ENCODE data around the gene KISS1. TPM values are rescaled to one million over a fixed set of nuclear protein-coding genes. Genes with fewer than 3 reads are reported as not detected.

KISS1 gene
- total RNA-seq, 1 donor from 2014 or later: not detected

DNA sequence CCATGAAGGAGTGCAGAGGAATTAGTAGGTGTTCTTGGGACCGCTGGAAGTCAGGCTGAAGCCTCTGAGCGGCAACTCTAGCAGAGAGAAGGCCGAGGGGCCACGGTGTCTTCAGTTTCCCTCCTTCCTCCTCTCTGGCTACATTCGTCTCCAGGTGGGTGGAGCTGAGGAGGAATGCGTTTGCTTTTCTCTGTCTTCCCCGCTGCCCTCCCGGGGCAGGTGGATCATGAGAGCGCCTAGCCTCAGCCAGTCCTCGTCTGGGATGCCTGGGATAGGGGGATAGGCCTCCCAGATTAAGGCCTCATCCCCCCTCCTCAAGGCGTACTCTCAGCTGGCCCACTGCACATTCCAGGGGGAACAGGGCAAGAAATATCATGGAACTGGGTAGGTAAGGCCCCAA is 25.0 kb upstream of the KISS1 start:
- ChIA-PET CTCF (no interaction called here), POLR2A (interaction anchor here (0.5 kb wide), 1 partner anchor 154 kb away, joined by 5 read pairs; no protein-coding TSS in a partner anchor)
- TF ChIP-seq, protein P1, sequence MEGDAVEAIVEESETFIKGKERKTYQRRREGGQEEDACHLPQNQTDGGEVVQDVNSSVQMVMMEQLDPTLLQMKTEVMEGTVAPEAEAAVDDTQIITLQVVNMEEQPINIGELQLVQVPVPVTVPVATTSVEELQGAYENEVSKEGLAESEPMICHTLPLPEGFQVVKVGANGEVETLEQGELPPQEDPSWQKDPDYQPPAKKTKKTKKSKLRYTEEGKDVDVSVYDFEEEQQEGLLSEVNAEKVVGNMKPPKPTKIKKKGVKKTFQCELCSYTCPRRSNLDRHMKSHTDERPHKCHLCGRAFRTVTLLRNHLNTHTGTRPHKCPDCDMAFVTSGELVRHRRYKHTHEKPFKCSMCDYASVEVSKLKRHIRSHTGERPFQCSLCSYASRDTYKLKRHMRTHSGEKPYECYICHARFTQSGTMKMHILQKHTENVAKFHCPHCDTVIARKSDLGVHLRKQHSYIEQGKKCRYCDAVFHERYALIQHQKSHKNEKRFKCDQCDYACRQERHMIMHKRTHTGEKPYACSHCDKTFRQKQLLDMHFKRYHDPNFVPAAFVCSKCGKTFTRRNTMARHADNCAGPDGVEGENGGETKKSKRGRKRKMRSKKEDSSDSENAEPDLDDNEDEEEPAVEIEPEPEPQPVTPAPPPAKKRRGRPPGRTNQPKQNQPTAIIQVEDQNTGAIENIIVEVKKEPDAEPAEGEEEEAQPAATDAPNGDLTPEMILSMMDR (IDR thresholded peaks at IDR 0.05): no peak
- intact Hi-C loops (cut with micrococcal nuclease): no loop called here
- ATAC-seq (ENCODE audit: low read depth): no peak
- H3K36me3 Mint-ChIP-seq (ENCODE audit: low read depth): no peaks in the 10 kb centered on the region
- H3K27me3 Mint-ChIP-seq: peaks cover 1% of the 10 kb centered on the region
- H3K27ac Mint-ChIP-seq: no peak overlapping the region
- H3K4me1 Mint-ChIP-seq: no peaks in the 10 kb centered on the region
- H3K9me3 Mint-ChIP-seq: no peaks in the 10 kb centered on the region
- no peak for DNase-seq
- no peak overlapping the region for H3K4me3 Mint-ChIP-seq

DNA sequence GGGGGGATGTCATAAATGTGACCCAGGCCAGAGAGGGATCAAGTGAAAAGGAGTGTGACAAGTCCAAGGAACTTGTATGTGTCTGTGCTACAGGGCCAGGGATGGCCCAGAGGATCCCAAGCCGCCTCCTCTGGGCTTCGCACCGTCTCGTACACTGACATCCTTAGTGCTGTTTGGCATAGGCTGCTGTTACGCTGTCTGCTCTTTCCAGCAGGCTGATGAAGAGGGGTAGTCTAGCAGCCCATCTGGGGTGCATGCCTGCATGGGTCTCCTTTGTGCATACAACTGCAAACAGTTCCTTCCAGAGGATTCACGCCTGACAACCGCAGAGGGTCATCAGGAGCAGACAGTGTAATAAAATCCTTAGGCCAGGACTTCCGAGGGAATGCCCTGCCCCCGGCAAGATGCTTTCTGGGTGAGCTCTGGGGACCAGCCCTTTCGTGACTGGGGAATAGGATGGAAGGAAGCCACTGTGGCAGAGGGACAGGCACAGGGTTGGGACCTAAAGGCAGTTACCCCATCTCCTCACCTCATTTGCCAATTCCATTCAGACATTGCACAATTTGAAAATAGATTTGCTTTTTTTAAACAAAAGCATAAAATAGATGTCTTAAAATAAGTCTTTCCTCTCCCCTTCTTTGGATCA is 23.8 kb upstream of the KISS1 start:
- ChIA-PET CTCF (no interaction called here), POLR2A (no interaction called here)
- no peaks in the 10 kb centered on the region for H3K4me1 Mint-ChIP-seq
- intact Hi-C loops (cut with micrococcal nuclease): no loop called here
- no peaks in the 10 kb centered on the region for H3K9me3 Mint-ChIP-seq
- ATAC-seq (ENCODE audit: low read depth) (no peak), DNase-seq (no peak)
- TF ChIP-seq, protein P1 (IDR thresholded peaks at IDR 0.05): no peak
- H3K36me3 Mint-ChIP-seq (ENCODE audit: low read depth): no peaks in the 10 kb centered on the region
- no peak overlapping the region for H3K27ac Mint-ChIP-seq
- peaks cover 1% of the 10 kb centered on the region for H3K27me3 Mint-ChIP-seq
- H3K4me3 Mint-ChIP-seq: no peak overlapping the region

GRCh38 chr1:204218552-204218951 is 22.3 kb upstream of the KISS1 start:
- intact Hi-C loops (cut with micrococcal nuclease): no loop called here
- ATAC-seq (ENCODE audit: low read depth) (no peak), DNase-seq (no peak)
- TF ChIP-seq, protein P1 (IDR thresholded peaks at IDR 0.05): no peak
- POLR2A ChIA-PET: no interaction called here
- Mint-ChIP-seq H3K9me3 (no peaks in the 10 kb centered on the region), H3K36me3 (ENCODE audit: low read depth) (no peaks in the 10 kb centered on the region), H3K4me1 (peaks cover 8% of the 10 kb centered on the region), H3K27ac (no peak overlapping the region), H3K27me3 (peaks cover 5% of the 10 kb centered on the region), H3K4me3 (no peak overlapping the region)
- CTCF ChIA-PET: interaction anchor here (0.7 to 1.3 kb wide), 2 partner anchors 8 to 180 kb away, joined by 3 read pairs; no protein-coding TSS in a partner anchor

- DNase-seq (no peak), ATAC-seq (ENCODE audit: low read depth) (no peak)
- peaks cover 5% of the 10 kb centered on the region for H3K27me3 Mint-ChIP-seq
- peaks cover 11% of the 10 kb centered on the region for H3K4me1 Mint-ChIP-seq
- no peaks in the 10 kb centered on the region for H3K36me3 Mint-ChIP-seq (ENCODE audit: low read depth)
- no peak overlapping the region for H3K4me3 Mint-ChIP-seq
- POLR2A ChIA-PET: no interaction called here
- intact Hi-C loops (cut with micrococcal nuclease): no loop called here
- H3K27ac Mint-ChIP-seq: no peak overlapping the region
- no peaks in the 10 kb centered on the region for H3K9me3 Mint-ChIP-seq
- CTCF ChIA-PET: interaction anchor here (0.7 kb wide), 1 partner anchor 181 kb away, joined by 3 read pairs; no protein-coding TSS in a partner anchor
- TF ChIP-seq, protein P1 (IDR thresholded peaks at IDR 0.05): no peak
Measured at GRCh38 chr1:204217648-204218000, 21.3 kb upstream of the KISS1 start.

- H3K27me3 Mint-ChIP-seq: peaks cover 5% of the 10 kb centered on the region
- DNase-seq: no peak
- H3K9me3 Mint-ChIP-seq: no peaks in the 10 kb centered on the region
- H3K4me3 Mint-ChIP-seq: no peak overlapping the region
- no peaks in the 10 kb centered on the region for H3K36me3 Mint-ChIP-seq (ENCODE audit: low read depth)
- H3K4me1 Mint-ChIP-seq: peaks cover 11% of the 10 kb centered on the region
- POLR2A ChIA-PET: no interaction called here
- intact Hi-C loops (cut with micrococcal nuclease): no loop called here
- no peak overlapping the region for H3K27ac Mint-ChIP-seq
- TF ChIP-seq, protein P1 (IDR thresholded peaks at IDR 0.05): no peak
- CTCF ChIA-PET: interaction anchor here (2.5 kb wide), 1 partner anchor 10 kb away, joined by 11 read pairs; no protein-coding TSS in a partner anchor
- no peak for ATAC-seq (ENCODE audit: low read depth)
Measured at GRCh38 chr1:204216880-204217647, 20.8 kb upstream of the KISS1 start.

Data from activated B cell treated with CpG ODN at 0.5 μM for 24 hours (primary cell).